Upper lobe of left lung (tissue), 4 donors: ENCODE results near the gene CXCL3.

Experiments used
- POLR2A ChIP-seq, 4 donors: fragments of 450-650 bp; IDR thresholded peaks; one replicate each; pipeline ENCODE4 v1.5.1; 2016 to 2017; ENCODE audit warnings: antibody characterized with exemption in 4 of 4, mild to moderate bottlenecking in 2 of 4
- TF ChIP-seq, protein P1 (sequence below), 6 experiments: fragments of 450-650 bp in 4 of 6; fragments of 200-600 bp in 2 of 6; sonication (generic) in 2 of 6; IDR thresholded peaks; one replicate each; pipeline ENCODE4 v1.5.1; 2016 to 2019; ENCODE audit warnings: antibody characterized with exemption in 6 of 6

DNA sequence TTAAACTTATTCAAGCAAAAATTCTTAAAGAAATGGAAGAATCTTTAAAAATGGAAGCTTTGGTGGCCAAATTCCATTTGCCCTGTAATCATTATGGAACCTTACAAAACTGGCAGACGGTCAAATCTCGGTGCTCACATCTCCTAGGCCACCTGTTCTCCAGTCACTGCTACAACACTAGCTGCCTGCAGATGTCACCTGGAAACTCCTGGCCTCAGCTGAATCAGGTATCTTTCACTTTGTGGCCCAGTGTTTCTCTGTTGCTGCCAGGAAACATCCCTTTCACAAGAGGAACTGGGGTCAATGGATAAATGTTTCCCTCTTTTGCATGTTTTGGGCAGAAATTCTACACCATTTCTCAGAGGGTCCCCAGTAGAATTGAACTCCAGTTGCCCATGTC lies 4.2 kb upstream of the CXCL3 start:
- TF ChIP-seq, protein P1, sequence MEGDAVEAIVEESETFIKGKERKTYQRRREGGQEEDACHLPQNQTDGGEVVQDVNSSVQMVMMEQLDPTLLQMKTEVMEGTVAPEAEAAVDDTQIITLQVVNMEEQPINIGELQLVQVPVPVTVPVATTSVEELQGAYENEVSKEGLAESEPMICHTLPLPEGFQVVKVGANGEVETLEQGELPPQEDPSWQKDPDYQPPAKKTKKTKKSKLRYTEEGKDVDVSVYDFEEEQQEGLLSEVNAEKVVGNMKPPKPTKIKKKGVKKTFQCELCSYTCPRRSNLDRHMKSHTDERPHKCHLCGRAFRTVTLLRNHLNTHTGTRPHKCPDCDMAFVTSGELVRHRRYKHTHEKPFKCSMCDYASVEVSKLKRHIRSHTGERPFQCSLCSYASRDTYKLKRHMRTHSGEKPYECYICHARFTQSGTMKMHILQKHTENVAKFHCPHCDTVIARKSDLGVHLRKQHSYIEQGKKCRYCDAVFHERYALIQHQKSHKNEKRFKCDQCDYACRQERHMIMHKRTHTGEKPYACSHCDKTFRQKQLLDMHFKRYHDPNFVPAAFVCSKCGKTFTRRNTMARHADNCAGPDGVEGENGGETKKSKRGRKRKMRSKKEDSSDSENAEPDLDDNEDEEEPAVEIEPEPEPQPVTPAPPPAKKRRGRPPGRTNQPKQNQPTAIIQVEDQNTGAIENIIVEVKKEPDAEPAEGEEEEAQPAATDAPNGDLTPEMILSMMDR (IDR thresholded peaks at IDR 0.05) = no peak
- no peak for TF ChIP-seq POLR2A (IDR thresholded peaks at IDR 0.05)
